Body of pancreas (tissue), 4 donors: ENCODE results near the gene TSPAN15.

Experiments used
- POLR2A ChIP-seq, 3 donors: fragments of 450-650 bp; IDR thresholded peaks; one replicate each; pipeline ENCODE4 v1.6.1; 2016; ENCODE audit warnings: antibody characterized with exemption in 3 of 3, mild to moderate bottlenecking in 2 of 3
- TF ChIP-seq, protein P1 (sequence below), 7 experiments: fragments of 450-650 bp in 4 of 7; fragments of 200-600 bp in 3 of 7; sonication (generic) in 3 of 7; IDR thresholded peaks; one replicate each; pipeline ENCODE4 v1.5.1; 2016 to 2019; ENCODE audit warnings: antibody characterized with exemption in 7 of 7

DNA sequence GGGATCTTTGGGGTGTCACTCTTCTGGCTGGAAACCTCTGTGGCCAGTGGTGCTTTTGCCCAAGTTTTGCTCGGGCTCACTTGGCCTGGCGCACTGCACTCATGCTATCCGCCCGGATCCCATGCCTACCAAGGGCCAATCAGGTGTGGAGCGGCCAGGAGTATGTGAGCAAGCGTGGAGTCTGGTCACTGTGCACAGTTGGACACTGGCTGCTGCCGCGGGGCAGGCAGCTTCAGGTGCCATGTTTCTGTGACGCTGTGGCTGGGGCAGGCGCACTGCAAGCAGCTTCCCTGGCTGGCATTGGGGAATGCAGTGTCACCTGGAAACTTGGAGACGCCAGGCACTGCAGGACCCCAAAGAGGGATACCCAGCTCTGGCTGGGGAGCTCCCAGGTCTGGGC, 76.7 kb downstream of the TSPAN15 start:
- TF ChIP-seq, protein P1, sequence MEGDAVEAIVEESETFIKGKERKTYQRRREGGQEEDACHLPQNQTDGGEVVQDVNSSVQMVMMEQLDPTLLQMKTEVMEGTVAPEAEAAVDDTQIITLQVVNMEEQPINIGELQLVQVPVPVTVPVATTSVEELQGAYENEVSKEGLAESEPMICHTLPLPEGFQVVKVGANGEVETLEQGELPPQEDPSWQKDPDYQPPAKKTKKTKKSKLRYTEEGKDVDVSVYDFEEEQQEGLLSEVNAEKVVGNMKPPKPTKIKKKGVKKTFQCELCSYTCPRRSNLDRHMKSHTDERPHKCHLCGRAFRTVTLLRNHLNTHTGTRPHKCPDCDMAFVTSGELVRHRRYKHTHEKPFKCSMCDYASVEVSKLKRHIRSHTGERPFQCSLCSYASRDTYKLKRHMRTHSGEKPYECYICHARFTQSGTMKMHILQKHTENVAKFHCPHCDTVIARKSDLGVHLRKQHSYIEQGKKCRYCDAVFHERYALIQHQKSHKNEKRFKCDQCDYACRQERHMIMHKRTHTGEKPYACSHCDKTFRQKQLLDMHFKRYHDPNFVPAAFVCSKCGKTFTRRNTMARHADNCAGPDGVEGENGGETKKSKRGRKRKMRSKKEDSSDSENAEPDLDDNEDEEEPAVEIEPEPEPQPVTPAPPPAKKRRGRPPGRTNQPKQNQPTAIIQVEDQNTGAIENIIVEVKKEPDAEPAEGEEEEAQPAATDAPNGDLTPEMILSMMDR (IDR thresholded peaks at IDR 0.05) = no peak
- no peak for TF ChIP-seq POLR2A (IDR thresholded peaks at IDR 0.05)
